Gastroesophageal sphincter (tissue), 4 donors: ENCODE results near the gene RNF26. TPM values are rescaled to one million over a fixed set of nuclear protein-coding genes. Genes with fewer than 3 reads are reported as not detected.

Experiments used
- ATAC-seq: fragments of 150-250 bp; one replicate; pipeline ENCODE4 v1.9.1; 2016; ENCODE audit warnings: mild to moderate bottlenecking, moderate library complexity
- H3K27ac ChIP-seq, 4 donors: fragments of 200-600 bp; sonication (generic) in 3 of 4; 1 replicate in 3 of 4; 2 replicates in 1 of 4; pipeline ENCODE4 v1.5.1; 2016 to 2019
- H3K27me3 ChIP-seq: fragments of 200-600 bp; sonication (generic); one replicate; pipeline ENCODE4 v1.5.1; 2019
- H3K36me3 ChIP-seq, 2 donors: fragments of 200-600 bp; sonication (generic); one replicate each; pipeline ENCODE4 v1.5.1; 2019; ENCODE audit warnings: control low read depth in 1 of 2
- H3K4me1 ChIP-seq, 3 donors: fragments of 200-600 bp; sonication (generic); 1 replicate in 2 of 3; 2 replicates in 1 of 3; pipeline ENCODE4 v1.5.1; 2016 to 2019; ENCODE audit warnings: control low read depth in 2 of 3
- H3K4me3 ChIP-seq, 2 donors: fragments of 200-600 bp; sonication (generic); one replicate each; pipeline ENCODE4 v1.5.1; 2019; ENCODE audit warnings: mild to moderate bottlenecking in 1 of 2, moderate library complexity in 1 of 2
- H3K9me3 ChIP-seq, 3 donors: fragments of 200-600 bp; sonication (generic); one replicate each; pipeline ENCODE4 v1.5.1; 2017 to 2019; ENCODE audit warnings: control low read depth in 2 of 3
- CTCF ChIP-seq, 4 experiments: fragments of 200-600 bp in 2 of 4; fragments of 450-650 bp in 2 of 4; sonication (generic) in 1 of 4; IDR thresholded peaks; one replicate each; pipeline ENCODE4 v1.5.1; 2017 to 2019; ENCODE audit warnings: antibody characterized with exemption in 4 of 4, mild to moderate bottlenecking in 2 of 4, moderate library complexity in 2 of 4
- EP300 ChIP-seq: sonication (generic); formaldehyde crosslinking; IDR thresholded peaks from one replicate; pipeline ENCODE4 v1.6.1; 2017; ENCODE audit warnings: antibody characterized with exemption, mild to moderate bottlenecking
- POLR2A ChIP-seq, 2 donors: fragments of 450-650 bp; IDR thresholded peaks; one replicate each; pipeline ENCODE4 v1.6.1; 2017; ENCODE audit warnings: antibody characterized with exemption in 2 of 2, mild to moderate bottlenecking in 2 of 2, moderate library complexity in 1 of 2
- POLR2AphosphoS5 ChIP-seq: sonication (generic); formaldehyde crosslinking; IDR thresholded peaks from one replicate; pipeline ENCODE4 v1.6.1; 2017; ENCODE audit warnings: antibody characterized with exemption
- WGBS, 2 donors: methylation state at CpG; one replicate each; pipeline ENCODE4 v1.1.5; 2018; ENCODE audit warnings: low coverage in 1 of 2; 5-methylcytosine and 5-hydroxymethylcytosine counted together
- total RNA-seq, 4 donors: library from RNA; depleted of rRNA; stranded (reverse); fragments of >200 nt; gene quantifications; one replicate each; pipeline ENCODE4 v1.1.0, GENCODE V29; 2016

RNF26 gene
- total RNA-seq, 4 donors from 2014 or later, result 13.0 to 39.6 (median 17.1) TPM

GRCh38 chr11:119357074-119357473, 22.7 kb downstream of the RNF26 start:
- Histone ChIP-seq H3K27me3 (no peaks in the 10 kb centered on the region), H3K27ac (peak overlapping the region; percentile 47 to 89 (median 86)), H3K36me3 (peaks cover 0 to 36% of the 10 kb centered on the region in 2 donors), H3K4me1 (peaks cover 0 to 66% (median 21%) of the 10 kb centered on the region in 3 donors), H3K9me3 (no peaks in the 10 kb centered on the region), H3K4me3 (peak overlapping the region; percentile 10 to 54)
- TF ChIP-seq POLR2A (IDR thresholded peaks at IDR 0.05) (no peak), POLR2AphosphoS5 (no peak), EP300 (no peak), CTCF (IDR thresholded peaks at IDR 0.05) (no peak)
- WGBS, 2 donors, result 72% methylated on average over 4 of the region's 13 CpGs; no CpG with 5 or more reads in 1 of the 2 donors
- ATAC-seq, result no peak

GRCh38 chr11:119359365-119360214, 25.3 kb downstream of the RNF26 start:
- no peak overlapping the region for H3K4me3 ChIP-seq
- H3K9me3 ChIP-seq, result no peaks in the 10 kb centered on the region
- TF ChIP-seq EP300 (no peak), CTCF (IDR thresholded peaks at IDR 0.05) (no peak), POLR2A (IDR thresholded peaks at IDR 0.05) (no peak), POLR2AphosphoS5 (no peak)
- H3K27me3 ChIP-seq, result no peaks in the 10 kb centered on the region
- peak overlapping the region in 3 of 4 donors; percentile 94 to 97 (median 96) for H3K27ac ChIP-seq
- peaks cover 0 to 36% of the 10 kb centered on the region in 2 donors for H3K36me3 ChIP-seq
- peaks cover 1 to 74% (median 24%) of the 10 kb centered on the region in 3 donors for H3K4me1 ChIP-seq
- WGBS, 2 donors, result 71 to 78% methylated on average over 4 to 10 of the region's 10 CpGs
- ATAC-seq, result no peak

GRCh38 chr11:119361056-119361787, 26.9 kb downstream of the RNF26 start:
- TF ChIP-seq POLR2AphosphoS5, result peak; percentile 87
- no peak for TF ChIP-seq CTCF (IDR thresholded peaks at IDR 0.05)
- TF ChIP-seq POLR2A (IDR thresholded peaks at IDR 0.05), result no peak
- H3K4me1 ChIP-seq, result peaks cover 3 to 81% (median 34%) of the 10 kb centered on the region in 3 donors
- H3K9me3 ChIP-seq, result no peaks in the 10 kb centered on the region
- H3K36me3 ChIP-seq, result peaks cover 0 to 32% of the 10 kb centered on the region in 2 donors
- ATAC-seq, result peak; percentile 68
- peak overlapping the region in 1 of 2 donors; percentile 71 for H3K4me3 ChIP-seq
- H3K27me3 ChIP-seq, result no peaks in the 10 kb centered on the region
- 0 to 16% methylated on average over 2 to 3 of the region's 8 CpGs for WGBS, 2 donors
- peak overlapping the region; percentile 83 to 97 (median 95) for H3K27ac ChIP-seq

GRCh38 chr11:119361941-119362725, 27.8 kb downstream of the RNF26 start:
- peak overlapping the region in 1 of 2 donors; percentile 71 for H3K4me3 ChIP-seq
- peak overlapping the region; percentile 83 to 97 (median 95) for H3K27ac ChIP-seq
- TF ChIP-seq POLR2A (IDR thresholded peaks at IDR 0.05), result no peak
- TF ChIP-seq POLR2AphosphoS5, result peak; percentile 60
- TF ChIP-seq EP300, result no peak
- H3K9me3 ChIP-seq, result no peaks in the 10 kb centered on the region
- peaks cover 0 to 30% of the 10 kb centered on the region in 2 donors for H3K36me3 ChIP-seq
- H3K27me3 ChIP-seq, result no peaks in the 10 kb centered on the region
- peaks cover 3 to 81% (median 42%) of the 10 kb centered on the region in 3 donors for H3K4me1 ChIP-seq
- 41 to 68% methylated on average over 8 to 11 of the region's 11 CpGs for WGBS, 2 donors
- ATAC-seq, result no peak

- H3K9me3 ChIP-seq, result no peaks in the 10 kb centered on the region
- ATAC-seq, result no peak
- TF ChIP-seq EP300, result no peak
- H3K27ac ChIP-seq, result peak overlapping the region; percentile 83 to 97 (median 95)
- no peaks in the 10 kb centered on the region for H3K27me3 ChIP-seq
- H3K4me3 ChIP-seq, result peak overlapping the region in 1 of 2 donors; percentile 71
- H3K4me1 ChIP-seq, result peaks cover 8 to 82% (median 48%) of the 10 kb centered on the region in 3 donors
- H3K36me3 ChIP-seq, result peaks cover 0 to 24% of the 10 kb centered on the region in 2 donors
- 70 to 90% methylated on average over 1 to 2 of the region's 5 CpGs for WGBS, 2 donors
Measured at GRCh38 chr11:119362741-119363080, 28.4 kb downstream of the RNF26 start.
